Activated CD8-positive, alpha-beta memory T cell treated with anti-CD3 and anti-CD28 coated beads for 1 hour (primary cell): ENCODE results near the gene PSIP1.
"Not testable (repeated sequence)": the region's sequence is repeated elsewhere in the genome, so short reads cannot be mapped to it uniquely, and the experiment has no call there.

Source experiments
- DNase-seq, 2 donors: peaks; one replicate each; pipeline ENCODE4 v3.0.0-alpha.2; 2020; ENCODE audit warnings: low read depth in 1 of 2; ENCODE audit errors: extremely low read depth in 1 of 2

The PSIP1 gene

GRCh38 chr9:15510789-15511575 lies at the start of gene PSIP1:
Gene PSIP1 (minus strand): TSS chr9:15510970. CDS start chr9:15510188, 782 bp downstream.
- DNase-seq: peak; percentile 54 to 67

DNA sequence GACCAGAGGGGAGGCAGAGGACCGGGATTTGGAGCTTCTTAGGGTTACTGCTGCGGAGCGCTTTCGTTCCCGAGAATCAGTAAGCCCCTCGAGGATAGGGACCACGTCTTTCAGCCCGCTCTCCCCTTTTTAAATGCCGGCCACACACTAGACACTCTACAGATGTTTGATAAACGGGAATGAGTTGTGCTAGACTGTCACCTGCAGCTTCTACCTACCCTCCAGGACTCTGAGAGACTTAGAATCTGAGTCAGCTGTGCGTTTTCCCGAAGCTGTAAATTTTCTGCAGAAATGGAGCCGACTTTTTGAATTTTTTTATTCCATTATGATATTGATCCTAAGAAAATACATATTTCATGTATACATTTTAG lies 42.7 kb upstream of the PSIP1 start:
- no peak for DNase-seq

- DNase-seq: peak; percentile 49 to 76
Measured at GRCh38 chr9:15552636-15553527, 42.1 kb upstream of the PSIP1 start, which contains the start of gene CCDC171. Gene CCDC171 (plus strand): TSS chr9:15553043. CDS start chr9:15564089, 11,046 bp downstream.

DNA sequence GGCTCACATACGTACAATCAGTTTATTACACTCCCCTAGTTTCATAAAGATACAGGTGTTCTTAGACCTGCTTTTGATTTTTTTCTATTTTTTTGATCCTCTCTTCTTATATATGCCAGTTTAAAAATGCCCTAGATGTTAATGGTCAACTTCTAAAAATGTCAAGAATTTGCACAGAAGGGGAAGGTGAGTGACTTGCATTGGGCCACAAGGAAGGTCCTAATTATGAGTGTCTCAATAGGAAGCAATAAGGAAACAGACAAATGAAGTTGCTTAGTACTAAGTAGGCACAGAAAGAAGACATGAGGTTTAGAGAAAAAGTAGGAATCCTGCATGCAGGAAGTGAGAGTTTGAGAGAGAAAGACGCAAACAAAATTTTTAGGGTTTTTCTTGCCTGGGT lies 38.8 kb upstream of the PSIP1 start:
- no peak for DNase-seq

- no peak for DNase-seq
Measured at GRCh38 chr9:15543047-15543813, 32.5 kb upstream of the PSIP1 start.

DNA sequence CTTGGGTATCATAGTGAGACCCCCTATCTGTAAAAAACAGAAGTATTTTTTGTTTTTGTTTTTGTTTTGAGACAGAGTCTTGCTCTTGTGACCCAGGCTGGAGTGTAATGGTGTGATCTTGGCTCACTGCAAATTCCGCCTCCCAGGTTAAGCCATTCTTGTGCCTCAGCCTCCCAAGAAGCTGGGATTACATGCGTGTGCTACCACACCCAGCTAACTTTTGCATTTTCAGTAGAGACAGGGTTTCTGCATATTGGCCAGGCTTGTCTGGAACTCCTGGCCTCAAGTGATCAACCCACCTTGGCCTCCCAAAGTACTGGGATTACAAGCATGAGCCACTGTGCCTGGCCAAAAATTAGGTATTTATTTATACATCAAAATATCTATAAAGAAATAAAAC lies 31.9 kb upstream of the PSIP1 start:
- no peak for DNase-seq

DNA sequence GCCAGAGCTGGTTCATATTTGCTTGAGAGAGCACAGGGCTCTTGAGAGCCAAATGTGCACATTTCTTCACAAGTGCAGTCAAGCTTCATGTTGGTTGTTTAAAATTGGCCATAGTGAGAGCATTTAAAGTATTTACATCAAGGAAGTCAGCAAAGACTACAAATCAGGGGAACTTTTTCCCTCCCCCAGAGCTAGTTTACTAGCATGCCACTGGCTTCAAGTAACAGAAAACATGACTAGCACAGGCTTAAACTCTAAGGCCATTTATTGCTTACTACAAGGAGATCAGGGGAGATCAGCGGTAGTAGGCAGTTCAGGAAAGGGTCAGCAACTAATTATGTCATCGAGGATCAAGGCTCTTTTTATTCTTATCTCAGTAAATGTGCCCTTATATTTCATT lies 31.1 kb upstream of the PSIP1 start:
- no peak for DNase-seq

DNA sequence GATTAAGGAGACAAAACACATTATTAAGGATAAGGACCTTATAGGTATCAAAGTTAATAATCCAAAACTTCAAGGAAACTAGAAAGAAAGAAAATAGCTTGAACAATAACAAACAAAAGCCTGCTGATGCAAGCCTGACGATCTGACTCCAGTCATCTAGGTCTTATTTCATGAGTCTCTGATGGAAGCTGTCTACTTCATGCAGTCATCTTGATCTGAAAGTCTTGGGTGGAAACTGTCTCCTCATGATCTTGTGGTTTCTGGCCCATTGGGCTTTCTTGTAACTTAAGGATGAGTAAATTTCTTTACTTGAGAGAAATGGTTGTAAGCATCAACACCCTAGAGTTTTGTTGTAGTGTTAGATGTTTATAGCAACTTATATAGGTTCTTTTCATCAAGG lies 20.6 kb upstream of the PSIP1 start:
- DNase-seq: no peak

DNA sequence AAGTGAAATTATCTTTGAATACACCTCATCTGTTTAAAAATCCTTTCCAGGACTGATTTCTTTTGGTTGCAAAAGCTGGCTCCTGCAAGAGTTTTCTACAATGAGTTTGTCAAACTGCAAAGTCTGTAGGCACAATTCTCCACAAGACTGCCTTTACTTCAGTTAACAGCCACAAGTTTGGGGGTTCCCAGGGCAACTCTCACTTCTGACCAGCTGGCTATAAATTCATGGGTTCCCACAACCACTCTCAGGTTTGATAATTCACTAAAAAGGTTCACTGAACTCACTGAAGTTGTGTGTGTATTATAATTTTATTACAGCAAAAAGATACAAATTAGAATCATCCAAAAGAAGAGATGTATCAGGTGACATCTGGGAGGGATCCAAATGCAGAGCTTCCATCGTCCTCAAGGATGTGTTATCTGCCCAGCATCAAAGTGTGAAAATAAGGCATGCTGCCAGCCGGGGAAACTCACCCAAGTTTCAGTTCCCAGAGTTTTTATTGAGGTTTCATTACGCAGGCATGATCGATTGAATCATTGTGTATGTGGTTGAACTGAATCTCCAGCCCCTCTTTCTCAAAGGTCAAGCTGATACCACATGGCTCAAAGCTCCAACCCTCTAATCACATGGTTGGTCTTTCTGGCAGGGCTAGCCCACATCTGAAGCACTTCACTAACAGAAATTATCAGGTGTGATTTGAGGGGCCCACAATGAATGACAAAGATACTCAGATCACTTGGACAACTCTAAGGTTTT lies 19.0 kb upstream of the PSIP1 start:
- no peak for DNase-seq

- DNase-seq: not testable (repeated sequence)
Measured at GRCh38 chr9:15527035-15527434, 16.3 kb upstream of the PSIP1 start.

DNA sequence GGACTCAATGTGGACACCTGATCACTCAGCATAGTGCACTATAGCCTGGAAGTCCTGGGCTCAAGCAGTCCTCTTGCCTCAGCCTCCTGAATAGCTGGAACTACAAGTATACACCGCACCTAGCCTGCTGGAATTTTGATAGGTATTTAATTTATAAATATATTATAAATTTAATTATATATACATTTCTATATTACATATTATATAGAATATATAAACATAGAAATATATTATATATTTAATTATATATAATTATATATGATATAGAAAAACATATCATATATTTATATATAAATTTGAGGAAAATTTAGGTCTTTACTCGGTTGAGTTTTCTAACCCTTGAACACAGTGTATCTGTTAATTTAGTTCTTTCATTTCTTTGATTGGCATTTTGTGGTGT lies 15.2 kb upstream of the PSIP1 start:
- DNase-seq: no peak

GRCh38 chr9:15524845-15525455 lies 14.2 kb upstream of the PSIP1 start:
- DNase-seq: no peak

DNA sequence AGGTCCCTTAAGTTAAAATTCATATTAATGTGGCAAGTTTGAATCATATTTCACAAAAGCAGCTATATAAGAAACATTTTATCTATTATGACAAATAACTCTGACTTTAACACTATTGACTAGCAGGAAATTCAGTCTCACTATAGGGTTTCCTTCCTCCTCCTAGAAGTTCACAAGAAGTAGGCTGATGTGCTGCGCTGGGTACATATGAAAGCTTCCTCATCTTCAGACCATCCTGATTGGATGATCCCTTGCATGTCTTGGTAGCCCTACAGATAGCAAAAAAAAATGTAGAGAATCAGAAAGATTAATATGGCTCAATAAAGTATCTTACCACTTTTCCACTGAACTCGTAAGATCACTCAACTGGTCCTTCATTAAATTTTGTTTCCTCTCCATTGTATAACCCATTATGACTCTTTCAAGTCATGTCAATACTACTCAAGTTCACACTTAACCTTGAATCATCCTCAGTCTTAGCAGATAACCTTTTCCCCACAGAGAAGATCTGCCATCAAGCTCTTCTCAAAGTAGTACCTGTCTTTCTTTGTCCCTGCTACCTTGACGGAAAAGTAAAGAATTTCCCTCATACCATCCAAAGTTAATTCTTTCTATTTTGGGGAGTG lies 11.5 kb upstream of the PSIP1 start:
- no peak for DNase-seq

GRCh38 chr9:15521254-15521653 lies 10.5 kb upstream of the PSIP1 start:
- no peak for DNase-seq

GRCh38 chr9:15519831-15520230 lies 9.1 kb upstream of the PSIP1 start:
- no peak for DNase-seq

GRCh38 chr9:15513335-15513734 lies 2.6 kb upstream of the PSIP1 start:
- DNase-seq: no peak

GRCh38 chr9:15512889-15513288 lies 2.1 kb upstream of the PSIP1 start:
- DNase-seq: no peak

DNA sequence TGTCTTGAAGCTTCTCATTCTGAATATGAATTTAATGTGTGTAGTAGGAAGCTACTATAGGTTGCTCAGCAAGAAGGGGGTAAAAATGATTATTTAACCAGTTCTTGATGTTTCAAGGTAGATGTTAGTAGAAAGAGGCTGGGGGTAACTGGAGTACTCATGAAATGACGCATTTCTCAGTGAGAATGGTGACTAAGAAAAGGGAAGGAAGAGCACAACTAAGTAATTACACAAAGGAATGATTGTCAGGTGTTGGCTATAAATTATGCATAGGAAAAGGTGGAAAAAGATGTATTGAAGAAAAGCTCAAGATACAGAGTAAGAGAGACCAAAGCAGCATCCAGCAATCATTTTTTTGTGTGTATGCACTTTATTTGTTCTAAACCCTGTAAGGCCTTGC lies 1.4 kb upstream of the PSIP1 start:
- no peak for DNase-seq

GRCh38 chr9:15509931-15510788 lies 610 bp downstream of the PSIP1 start:
- DNase-seq: peak in 1 of 2 donors; percentile 44
